ENCODE data around the gene FLCN. TPM values are rescaled to one million over a fixed set of nuclear protein-coding genes. Genes with fewer than 3 reads are reported as not detected.

Gene FLCN
- total and polyA plus RNA-seq, 10 of the 15 experiments (the other 5 are each of a cell fraction or from before 2014, with no cell fraction given) = 1.1 to 24.7 (median 10.4) TPM

GRCh38 chr17:17206124-17206912, 30.6 kb downstream of the FLCN start, which contains the start of gene PLD6 (continued):
- peak; percentile 69 for TF ChIP-seq YY1 (IDR thresholded peaks at IDR 0.05; ENCODE audit: low read depth, low read length)
- no peak for TF ChIP-seq E4F1 (IDR thresholded peaks at IDR 0.05; ENCODE audit: borderline replicate concordance, partially characterized antibody)
- TF ChIP-seq E2F4 (IDR thresholded peaks at IDR 0.05; ENCODE audit: low read depth, low read length) = no peak
- TF ChIP-seq TBL1XR1 (IDR thresholded peaks at IDR 0.05; ENCODE audit: low read depth, low read length) = no peak
- peak; percentile 90 for TF ChIP-seq MXI1 (IDR thresholded peaks at IDR 0.05; ENCODE audit: low read depth, low read length)
- TF ChIP-seq POU2F2 (IDR thresholded peaks at IDR 0.05; ENCODE audit: borderline replicate concordance, low read depth, low read length) = no peak; the same call in 2 of the 3 replicates
- peak; percentile 35; the same call in 1 of the 2 replicates for TF ChIP-seq CHD2 (IDR thresholded peaks at IDR 0.05; ENCODE audit: borderline replicate concordance, low read depth, low read length)
- peak; percentile 16; the same call in 1 of the 2 replicates for TF ChIP-seq NR2C1 (IDR thresholded peaks at IDR 0.05)
- TF ChIP-seq CREB1 (IDR thresholded peaks at IDR 0.05; ENCODE audit: low read depth) = peak; percentile 80; the same call in 1 of the 2 replicates
- TF ChIP-seq YBX1 (IDR thresholded peaks at IDR 0.05) = no peak
- TF ChIP-seq RAD21 (IDR thresholded peaks at IDR 0.05; ENCODE audit: insufficient read depth, low read depth, low read length) = no peak
- peak; percentile 99 for TF ChIP-seq MAX (IDR thresholded peaks at IDR 0.05; ENCODE audit: low read depth, low read length)
- TF ChIP-seq ASH2L (IDR thresholded peaks at IDR 0.05; ENCODE audit: borderline replicate concordance, low read depth) = no peak
- TF ChIP-seq PRDM15 (CRISPR knock-in tag; IDR thresholded peaks at IDR 0.05) = no peak
- TF ChIP-seq POLR2AphosphoS2 (IDR thresholded peaks at IDR 0.05; ENCODE audit: low read depth, low read length) = no peak; the same call in 1 of the 2 replicates
- TF ChIP-seq IKZF1 (conservative IDR thresholded peaks at IDR 0.05) = peak; percentile 70
- TF ChIP-seq MYC (IDR thresholded peaks at IDR 0.05; ENCODE audit: insufficient read depth, insufficient read length, insufficient replicate concordance, low read length, severe bottlenecking) = peak; percentile 100
- TF ChIP-seq ATF3 (IDR thresholded peaks at IDR 0.05; ENCODE audit: borderline replicate concordance, extremely low read depth, low read depth, low read length) = peak; percentile 94
- no peak for TF ChIP-seq TARDBP (IDR thresholded peaks at IDR 0.05; ENCODE audit: borderline replicate concordance)
